GM19463 (cell line): ENCODE data around the gene ADAMTS14.

ENCODE experiments used
- ATAC-seq: cut with Tn5 transposase; IDR thresholded peaks from one replicate; pipeline ENCODE4 v1.9.1; 2021; ENCODE audit warnings: mild to moderate bottlenecking, moderate library complexity; ENCODE audit not compliant: unreplicated experiment

ADAMTS14 gene

DNA sequence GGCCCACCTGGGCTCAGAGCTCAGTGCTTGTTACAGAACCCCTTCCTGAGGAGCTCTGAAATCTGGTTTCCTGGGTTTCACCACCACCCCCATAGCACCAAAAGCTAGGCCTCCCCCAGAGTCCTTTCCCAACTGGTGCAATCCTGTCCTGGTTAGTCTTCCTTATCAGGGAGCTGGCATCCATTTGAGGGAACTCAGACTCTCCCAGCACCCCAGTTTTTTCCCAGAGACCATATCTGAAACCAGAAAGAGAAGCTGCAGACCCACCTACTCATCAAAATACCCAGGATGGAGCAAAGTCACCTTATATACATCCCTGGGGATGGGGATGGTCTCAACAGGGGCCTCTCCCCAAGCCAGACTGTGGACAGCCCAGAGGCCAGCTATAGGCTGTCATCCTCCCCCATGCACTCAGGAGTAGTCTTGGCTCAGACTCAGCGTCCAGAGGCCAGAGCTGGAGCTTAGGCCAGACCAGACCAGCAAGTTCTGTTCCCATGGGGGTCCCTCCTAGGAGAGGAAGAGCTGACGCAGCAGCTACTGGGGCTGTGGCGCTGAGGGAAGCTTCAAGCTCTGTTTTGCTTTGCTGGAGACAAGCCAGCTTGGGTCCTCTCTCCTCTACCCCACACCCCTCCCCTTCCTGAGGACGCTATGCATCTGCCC lies 109.9 kb downstream of the ADAMTS14 start:
- ATAC-seq = no peak

DNA sequence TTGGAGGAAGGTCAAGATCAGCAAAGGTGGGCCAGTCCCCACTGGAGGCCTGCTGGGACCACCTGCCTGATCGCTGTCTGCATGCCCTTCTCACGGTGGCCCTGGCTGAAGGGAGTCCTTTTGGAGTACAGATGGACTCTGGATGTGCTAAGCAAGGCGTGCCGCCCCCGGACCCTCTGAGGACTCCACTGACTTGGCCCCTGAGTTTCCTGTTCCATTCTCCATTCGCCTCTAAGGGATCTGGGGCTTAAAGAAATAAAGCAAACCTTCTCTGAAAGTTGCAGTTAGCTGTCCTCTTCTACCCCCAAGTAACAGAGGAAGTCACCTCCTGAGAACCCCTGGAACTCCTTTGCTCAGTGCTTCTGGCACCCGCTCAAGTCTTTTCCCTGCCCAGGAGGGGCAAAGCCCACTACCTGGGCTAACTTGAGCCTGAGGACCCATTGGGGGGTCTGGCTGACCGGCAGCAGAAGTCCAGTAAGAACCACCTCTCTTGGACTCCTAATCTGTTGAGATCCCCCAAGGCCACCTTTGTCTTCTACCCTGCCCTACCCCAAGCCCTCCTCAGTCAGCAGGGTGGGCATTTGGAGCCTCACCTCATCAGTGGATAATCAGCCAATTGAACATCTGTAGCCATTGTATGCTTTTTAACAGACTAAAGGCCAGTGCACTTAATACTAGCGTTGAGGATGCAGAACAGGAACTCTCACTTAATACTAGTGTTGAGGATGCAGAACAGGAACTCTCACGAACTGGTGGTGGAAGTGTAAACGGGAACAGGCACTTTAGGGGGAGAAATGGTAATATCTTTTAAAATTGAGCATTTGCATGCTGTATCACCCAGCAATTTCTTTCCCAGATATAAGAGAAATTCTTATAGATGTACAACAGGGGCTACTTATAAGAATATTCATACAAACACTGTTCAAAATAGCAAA lies 110.7 kb downstream of the ADAMTS14 start:
- no peak for ATAC-seq

DNA sequence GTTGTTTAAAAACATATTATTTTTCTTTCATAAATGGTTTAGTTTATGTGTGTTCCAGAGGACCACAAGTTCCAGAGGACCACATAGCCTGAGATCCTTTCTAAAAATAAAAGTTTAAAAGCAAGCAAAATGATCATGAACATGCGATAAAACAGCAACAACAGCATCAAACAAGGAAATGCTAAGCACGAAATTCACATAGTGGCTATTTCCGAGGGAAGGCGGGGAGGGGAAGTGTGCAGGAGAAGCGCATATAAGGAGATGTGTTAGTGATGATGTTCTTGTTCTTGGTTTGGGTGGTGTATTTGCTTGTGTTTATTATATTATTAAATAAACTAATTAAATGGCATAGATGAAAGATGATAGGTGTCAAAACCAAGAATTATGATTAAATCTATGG lies 111.7 kb downstream of the ADAMTS14 start:
- ATAC-seq = no peak

DNA sequence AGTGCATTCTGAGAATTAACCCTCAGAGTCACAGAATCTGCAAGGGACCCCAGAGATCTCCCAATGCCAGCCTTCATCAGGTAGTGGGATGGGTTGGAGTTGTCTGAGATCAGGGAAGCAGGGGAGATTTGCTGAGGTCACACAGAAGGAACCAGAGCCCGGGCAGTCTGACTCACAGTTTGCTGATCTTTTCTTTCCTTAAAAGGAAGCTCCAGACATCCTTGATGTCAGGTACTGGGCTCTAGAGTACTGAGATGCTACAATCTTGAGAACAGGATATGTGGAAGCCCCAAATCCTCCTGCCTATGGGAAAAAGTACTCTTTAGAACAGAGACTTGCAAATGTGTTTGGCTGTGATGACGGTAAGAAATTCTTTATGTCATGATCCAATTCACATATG lies 112.2 kb downstream of the ADAMTS14 start:
- ATAC-seq = no peak

DNA sequence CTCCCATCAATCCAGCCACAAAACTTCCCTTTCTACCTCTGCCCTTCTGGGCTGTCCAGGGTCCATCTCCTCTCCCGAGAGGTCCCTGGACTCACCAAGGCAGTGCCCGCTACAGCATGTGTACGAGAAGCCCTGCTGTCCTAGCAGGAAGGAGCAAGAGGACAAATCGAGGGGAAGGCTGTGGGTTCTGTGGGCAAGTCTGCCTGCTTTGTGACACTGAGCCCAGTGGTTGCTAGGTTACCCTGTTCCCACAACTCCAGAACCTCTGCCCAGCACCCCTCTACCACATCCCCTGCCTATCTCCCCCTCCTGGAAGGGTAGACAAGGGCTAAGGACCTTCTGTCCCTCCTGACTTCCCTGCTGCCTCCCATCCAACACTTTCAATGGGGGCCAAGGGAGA lies 112.9 kb downstream of the ADAMTS14 start, which contains the start of gene TBATA:
Gene TBATA (minus strand): TSS at position 188 of the 400 bp plus-strand sequence. CDS start 1,998 bp downstream, outside the sequence.
- ATAC-seq = no peak

DNA sequence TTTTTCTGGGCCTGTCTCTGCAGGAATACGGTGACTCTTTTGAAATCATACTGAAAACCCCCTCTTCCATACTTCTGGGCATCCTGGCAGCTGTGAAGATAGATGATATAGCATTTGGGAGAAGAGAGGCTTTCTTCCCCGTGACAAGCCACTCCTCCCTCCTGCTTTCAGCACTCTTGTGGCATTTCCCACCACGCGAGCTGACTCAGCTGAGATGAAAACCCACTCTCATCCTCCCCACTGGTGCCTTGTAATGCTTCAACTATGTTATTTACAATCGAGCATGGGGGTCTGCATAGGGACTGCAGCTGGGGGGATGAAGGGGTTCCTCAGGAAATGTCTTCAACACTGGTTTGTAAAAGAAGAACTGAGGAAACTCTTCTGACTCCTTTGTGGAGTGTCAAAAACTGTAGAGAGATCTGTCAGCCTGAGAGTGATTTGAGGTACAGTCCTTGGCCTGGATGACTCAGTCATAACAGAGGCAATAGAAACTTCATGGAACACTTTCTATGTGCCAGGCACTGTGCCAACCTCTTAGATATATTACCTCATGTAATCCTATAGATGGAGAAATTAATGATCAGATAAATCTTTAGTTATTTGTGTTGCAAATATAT lies 114.6 kb downstream of the ADAMTS14 start:
- ATAC-seq = no peak

DNA sequence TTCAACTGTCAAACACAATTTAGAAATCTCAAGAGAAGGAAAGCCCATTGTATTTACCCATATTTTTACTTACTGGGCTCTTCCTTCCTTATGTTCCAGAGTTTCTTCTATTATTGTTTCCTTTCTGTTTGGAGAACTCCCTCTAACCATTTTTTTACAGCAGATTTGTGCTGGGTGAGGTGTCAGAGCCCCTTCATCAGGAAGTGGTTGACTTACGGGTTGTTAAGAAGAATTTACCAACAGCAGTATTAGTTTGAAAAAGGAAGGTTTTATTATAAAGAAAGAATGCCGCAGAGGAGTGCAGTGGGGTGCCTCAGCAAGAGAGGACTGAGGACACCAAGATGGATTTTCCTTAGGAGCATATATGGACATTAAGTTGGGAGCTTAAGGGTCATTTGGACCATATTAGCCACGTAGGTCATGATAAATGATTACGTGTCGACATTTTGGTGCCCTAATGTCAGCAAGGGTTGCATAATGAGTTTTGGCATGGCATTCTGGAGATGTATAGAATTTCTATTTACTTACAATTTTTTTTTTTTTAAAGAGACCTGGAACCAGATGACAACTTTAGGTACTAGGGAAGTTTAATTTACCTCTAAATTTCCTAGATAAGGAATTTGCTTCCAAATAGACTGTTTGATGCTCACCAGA lies 119.2 kb downstream of the ADAMTS14 start:
- ATAC-seq = no peak

DNA sequence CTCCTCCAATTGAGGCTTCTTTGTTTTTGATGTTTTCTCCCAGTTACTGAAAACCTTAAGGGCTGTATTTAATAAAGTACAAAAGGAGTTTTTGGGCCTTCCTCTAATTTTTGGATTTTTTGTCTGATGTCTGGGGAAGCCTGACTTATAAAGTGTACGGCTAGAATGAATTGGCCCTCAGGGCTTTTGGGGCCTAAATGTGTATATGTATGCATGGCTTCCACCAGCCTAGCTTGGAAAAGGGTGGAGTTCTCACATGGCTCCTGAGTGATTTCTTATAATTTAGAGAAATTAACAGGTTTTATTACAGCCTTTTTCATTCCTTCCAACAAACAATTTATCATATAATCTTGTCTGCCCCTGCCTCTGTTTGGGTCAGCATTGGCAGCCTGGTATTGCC lies 123.3 kb downstream of the ADAMTS14 start:
- ATAC-seq = no peak

DNA sequence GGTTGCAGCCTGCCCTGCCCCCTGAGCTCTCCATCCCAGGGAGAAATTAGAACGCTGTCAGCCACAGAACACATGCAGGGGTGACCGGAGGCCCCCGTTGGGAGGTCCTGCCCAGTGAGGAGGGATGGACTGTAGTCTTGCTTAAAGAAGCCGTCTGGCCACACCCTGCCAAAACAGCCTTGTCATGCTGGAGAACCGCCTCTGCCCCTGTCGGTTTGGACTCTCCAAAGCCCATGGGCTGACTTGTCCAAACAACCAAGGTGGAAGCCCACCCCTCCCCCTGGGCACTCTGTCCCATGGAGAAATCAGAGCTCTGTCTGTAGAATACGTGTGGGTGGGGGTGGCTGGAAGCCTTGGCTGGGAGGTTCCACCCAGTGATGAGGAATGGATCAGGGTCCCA lies 125.5 kb downstream of the ADAMTS14 start:
- no peak for ATAC-seq

DNA sequence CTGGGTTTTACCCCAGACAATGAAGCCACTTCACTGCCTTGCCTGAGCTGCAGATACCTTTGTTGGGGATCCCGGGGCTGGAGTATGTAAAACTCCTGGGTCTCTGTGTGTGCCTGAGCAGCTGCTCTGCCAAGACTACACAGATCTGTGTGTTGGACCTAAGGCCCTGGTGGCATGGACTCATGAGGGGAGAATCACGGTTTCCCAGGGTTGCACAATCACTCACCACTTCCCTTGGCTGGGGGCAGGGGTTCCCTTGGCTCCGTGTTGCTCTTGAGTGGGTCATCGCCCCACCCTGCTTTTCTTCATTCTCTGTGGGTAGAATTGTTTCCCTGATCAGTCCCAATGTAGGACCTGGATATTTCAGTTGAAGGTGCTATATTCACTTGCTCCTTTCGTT lies 126.8 kb downstream of the ADAMTS14 start:
- no peak for ATAC-seq

DNA sequence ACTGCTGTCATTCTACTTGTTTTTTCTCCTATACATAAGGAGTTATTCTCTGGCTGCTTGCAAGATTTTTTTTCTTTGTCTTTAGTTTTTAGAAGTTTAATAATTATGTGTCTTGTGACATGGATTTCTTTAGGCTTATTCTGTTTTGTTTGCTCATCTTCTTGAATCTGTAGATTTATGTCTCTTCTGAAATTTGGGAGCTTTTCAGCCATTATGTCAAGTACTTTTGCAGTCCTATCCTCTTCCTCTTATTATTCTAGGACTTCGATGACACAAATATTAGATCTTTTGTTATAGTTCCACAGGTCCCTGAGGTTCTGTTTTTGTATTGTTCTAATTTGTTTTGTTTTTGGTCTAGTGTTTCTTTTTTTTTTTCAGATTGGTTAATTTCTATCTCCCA lies 129.5 kb downstream of the ADAMTS14 start:
- no peak for ATAC-seq

DNA sequence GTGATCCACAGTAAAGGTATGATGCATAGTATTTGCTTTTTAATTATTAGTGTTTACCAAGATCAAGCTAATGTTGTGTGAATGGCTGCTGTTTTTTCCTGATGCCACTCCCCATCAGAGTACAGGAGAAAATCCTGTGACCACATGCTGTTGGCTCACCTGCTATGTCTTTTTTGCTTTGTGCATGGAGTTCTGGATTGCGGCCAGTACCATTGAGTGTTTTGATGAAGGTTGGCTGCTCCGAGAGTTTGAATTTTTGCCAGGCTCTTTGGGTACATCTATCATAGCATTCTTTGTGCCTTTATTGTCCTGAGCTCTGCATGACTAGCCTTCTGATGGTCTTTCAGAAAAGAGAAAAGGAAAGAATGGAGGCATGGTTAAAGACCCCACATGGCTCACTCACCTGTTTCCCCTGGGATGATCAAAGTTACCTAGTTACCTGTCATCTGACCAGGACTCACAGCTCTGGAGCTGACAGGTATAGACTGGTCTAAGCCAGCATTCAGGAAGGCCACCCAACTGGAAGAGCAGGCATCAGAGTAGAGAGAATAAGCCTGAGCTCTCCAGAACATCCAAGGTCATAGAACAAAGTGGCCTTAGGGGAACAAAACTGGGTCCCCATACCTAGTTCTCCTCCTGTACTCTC lies 131.6 kb downstream of the ADAMTS14 start:
- ATAC-seq = no peak

DNA sequence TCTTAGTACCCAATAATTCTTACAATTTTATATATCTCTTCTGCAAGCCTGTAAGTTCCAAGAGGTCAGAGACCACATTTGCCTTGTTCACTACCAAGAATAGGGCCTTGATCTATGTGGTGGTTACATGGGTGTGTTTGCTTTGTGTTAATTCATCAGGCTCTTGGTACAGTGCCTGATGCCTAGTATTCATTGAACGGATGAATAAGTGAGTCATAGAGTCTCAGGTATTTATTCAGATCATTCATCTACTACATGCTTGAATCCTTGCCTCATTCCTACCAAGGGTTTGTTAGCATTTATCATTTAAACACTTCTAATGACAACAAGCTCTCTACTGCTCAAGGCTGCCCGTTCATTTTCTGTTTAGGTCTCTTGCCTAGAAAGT lies 132.1 kb downstream of the ADAMTS14 start:
- no peak for ATAC-seq

DNA sequence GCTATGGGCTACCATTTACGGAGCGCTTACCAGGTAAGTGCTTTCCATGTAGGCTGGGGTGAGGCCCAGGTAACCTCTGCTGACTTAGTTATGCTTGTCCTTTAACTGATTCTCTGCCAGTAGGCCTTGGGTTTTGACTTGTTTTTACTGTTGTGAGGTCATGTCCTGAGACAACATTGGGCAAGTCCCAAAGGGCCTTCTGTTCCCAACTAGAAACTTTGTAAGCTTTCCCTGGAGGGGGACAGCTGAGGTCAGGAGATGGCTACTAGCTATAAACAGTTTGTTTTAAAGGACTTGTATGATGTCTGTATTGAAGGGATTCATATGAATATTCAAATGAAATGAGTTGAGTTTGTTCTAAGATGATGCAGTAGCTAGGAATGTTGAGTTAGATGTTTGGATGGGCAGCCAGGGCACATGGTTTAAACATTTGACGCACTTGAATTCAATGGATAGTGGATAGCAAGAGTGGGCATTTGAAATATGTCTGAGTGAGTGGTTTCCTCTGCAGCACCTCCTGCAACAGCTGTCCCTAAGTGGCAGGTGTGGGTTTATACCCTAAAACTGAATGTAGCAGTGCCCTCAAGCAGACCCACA lies 133.4 kb downstream of the ADAMTS14 start:
- no peak for ATAC-seq

DNA sequence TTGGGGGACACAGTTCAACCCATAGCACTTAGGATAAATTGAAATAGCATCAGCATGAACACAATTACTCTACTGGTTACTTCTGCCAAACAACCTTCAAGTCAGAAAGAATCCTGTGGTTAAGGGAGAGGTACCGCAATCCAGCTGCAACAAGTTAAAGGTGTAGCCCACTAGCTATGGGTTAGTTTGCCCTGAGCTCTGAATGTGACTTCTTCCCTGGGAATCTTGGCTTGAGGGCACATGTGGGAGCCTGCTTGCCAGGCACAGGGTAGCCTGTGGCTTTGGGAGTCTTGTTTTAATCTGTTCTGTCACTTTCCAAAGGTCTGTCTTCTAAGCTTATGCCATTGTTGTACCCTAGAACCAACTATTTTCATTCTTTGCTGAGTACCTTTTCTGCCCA lies 134.5 kb downstream of the ADAMTS14 start:
- no peak for ATAC-seq

DNA sequence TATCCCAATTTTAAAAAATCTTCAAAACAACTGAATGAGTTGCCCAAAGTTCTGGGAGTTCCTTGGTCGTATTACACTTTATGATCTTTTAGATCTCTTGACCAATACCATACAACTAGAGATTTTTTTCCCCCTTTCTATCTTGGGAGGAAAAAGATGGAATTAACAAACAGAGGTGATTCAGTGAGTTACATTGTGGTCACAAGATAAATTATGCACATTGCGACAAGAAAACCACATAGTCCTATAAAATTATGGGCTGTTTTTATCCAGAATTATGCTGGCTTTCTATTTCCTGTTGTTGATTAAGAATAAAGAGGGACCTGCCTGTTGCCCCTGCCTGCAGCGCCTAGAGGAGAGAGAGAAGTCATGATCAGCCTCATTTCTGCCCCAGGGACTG lies 135.2 kb downstream of the ADAMTS14 start:
- no peak for ATAC-seq

DNA sequence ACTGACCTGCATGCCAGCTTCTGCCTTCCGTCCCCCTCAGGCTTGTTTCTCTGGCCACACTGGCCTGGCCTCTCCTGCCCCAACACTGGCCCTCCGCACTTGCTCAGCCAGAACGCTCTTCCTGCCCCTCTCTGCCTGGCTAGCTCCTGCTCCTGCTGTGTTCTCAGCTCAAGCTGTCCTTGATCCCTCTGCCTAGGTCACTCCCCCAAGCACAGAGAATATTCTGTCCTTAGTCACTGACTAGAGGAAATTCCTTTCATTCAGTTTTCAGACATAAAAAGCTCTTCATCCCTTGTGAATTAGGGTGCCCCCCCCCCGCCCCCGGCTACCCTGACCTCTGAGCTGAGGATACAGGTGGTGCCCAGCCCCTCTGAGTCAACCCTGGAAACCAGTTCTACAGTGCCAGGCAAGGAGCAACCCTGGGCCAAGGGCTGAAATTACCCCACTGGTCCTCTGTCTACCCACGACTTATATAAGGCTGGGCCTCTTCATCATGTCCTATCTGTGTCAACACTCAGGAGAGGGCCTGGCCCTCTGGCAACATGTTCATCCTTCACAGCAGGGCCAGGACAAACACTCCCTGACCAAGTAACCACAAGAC lies 136.8 kb downstream of the ADAMTS14 start:
- no peak for ATAC-seq

DNA sequence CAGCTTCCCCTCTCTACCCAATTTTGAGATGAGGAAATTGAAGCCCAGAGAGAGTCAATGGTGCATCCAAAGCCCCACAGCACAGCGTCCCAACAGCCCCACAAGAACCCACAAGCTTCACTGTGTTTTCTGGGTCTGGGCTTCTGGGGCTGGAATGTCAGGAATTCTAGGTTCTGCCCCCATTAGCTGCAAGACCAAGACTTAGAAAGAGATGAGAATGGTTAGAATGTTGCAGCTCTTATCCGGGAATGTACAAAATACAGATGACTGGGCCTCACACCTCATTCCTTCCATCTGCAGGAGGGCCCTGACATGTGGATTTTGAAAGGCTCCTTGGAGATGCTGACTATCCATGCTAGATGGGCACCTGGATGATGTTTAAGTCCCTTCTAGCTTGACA lies 137.4 kb downstream of the ADAMTS14 start:
- no peak for ATAC-seq

DNA sequence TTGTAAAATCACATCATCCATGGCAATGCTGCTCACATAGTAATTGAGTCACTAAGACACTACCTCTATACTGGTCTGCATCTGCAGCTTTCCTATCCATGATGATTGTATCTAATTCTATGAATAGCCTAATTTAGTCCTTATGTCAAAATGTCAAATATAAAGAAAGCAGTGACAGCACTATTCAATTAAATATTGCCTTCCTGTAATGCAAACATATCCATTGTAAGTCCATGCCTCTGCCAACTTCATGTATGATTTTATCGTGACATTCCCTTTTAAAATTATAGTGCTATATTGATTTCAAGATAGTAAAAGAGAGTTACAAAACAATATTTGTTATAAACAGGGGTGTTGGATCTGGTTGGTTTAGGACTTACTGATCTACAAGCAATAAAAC lies 138.7 kb downstream of the ADAMTS14 start:
- ATAC-seq = no peak

DNA sequence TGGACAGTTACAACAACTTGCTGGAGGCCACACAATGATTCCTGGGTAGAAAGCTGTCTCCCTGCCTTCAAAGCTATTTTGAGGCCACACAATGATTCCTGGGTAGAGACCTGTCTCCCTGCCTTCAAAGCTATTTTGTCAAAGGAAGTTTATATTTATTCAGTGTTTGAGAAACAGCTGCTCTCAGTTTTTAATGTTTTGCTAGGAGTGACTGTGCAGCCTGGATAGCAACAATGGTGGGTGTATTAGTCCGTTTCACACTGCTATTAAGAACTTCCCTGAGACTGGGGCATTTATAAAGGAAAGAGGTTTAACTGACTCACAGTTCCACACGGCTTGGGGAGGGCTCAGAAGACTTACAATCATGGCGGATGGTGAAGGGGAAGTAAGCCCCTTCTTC lies 139.6 kb downstream of the ADAMTS14 start:
- no peak for ATAC-seq
